HepG2 (cell line): Measurements from ENCODE around the gene RTBDN. TPM values are rescaled to one million over a fixed set of nuclear protein-coding genes. Genes with fewer than 3 reads are reported as not detected.
A peak's percentile ranks its signal among the peaks of the same experiment; 100 is the strongest.

Source experiments
- ARID5B ChIP-seq: IDR thresholded peaks from 2 replicates; pipeline ENCODE4 v1.4.0; 2020; ENCODE audit warnings: mild to moderate bottlenecking, missing genetic modification reagents
- ATF7 ChIP-seq, 2 experiments: fragments of 450-650 bp in 1 of 2; sonication (generic) in 1 of 2; formaldehyde crosslinking in 1 of 2; IDR thresholded peaks; 2 replicates each; pipeline versions ENCODE4 v1.4.0 to v1.6.1; 2016 to 2020; ENCODE audit warnings: antibody characterized with exemption in 1 of 2, mild to moderate bottlenecking in 1 of 2, missing genetic modification reagents in 1 of 2
- DMAP1 ChIP-seq: IDR thresholded peaks from 2 replicates; pipeline ENCODE4 v1.6.1; 2016
- ERF ChIP-seq: IDR thresholded peaks from 2 replicates; pipeline ENCODE4 v1.6.1; 2018; ENCODE audit warnings: missing biosample characterization, missing genetic modification reagents
- FLYWCH1 ChIP-seq: sonication (generic); formaldehyde crosslinking; IDR thresholded peaks from 2 replicates; pipeline ENCODE4 v1.8.1; 2023; ENCODE audit warnings: mild to moderate bottlenecking, missing genetic modification reagents
- GMEB1 ChIP-seq: sonication (generic); formaldehyde crosslinking; IDR thresholded peaks from 2 replicates; pipeline ENCODE4 v1.5.1; 2020; ENCODE audit warnings: missing genetic modification reagents, mild to moderate bottlenecking, borderline replicate concordance
- HMGXB3 ChIP-seq: sonication (generic); formaldehyde crosslinking; IDR thresholded peaks from 2 replicates; pipeline ENCODE4 v1.4.0; 2020; ENCODE audit warnings: missing genetic modification reagents, borderline replicate concordance
- IRF9 ChIP-seq: sonication (generic); formaldehyde crosslinking; IDR thresholded peaks from 2 replicates; pipeline ENCODE4 v1.8.0; 2022; ENCODE audit warnings: missing genetic modification reagents, mild to moderate bottlenecking, borderline replicate concordance
- MEIS2 ChIP-seq: sonication (generic); formaldehyde crosslinking; IDR thresholded peaks from 2 replicates; pipeline ENCODE4 v1.9.0; 2021; ENCODE audit warnings: mild to moderate bottlenecking, missing genetic modification reagents
- NR2F6 ChIP-seq, 2 experiments: IDR thresholded peaks; 2 replicates each; pipeline ENCODE4 v1.6.1; 2016; ENCODE audit warnings: antibody characterized with exemption in 1 of 2, mild to moderate bottlenecking in 1 of 2
- PAX8 ChIP-seq: sonication (generic); formaldehyde crosslinking; IDR thresholded peaks from 2 replicates; pipeline ENCODE4 v1.8.0; 2022; ENCODE audit warnings: mild to moderate bottlenecking, missing genetic modification reagents, borderline replicate concordance
- RARG ChIP-seq: sonication (generic); formaldehyde crosslinking; IDR thresholded peaks from 2 replicates; pipeline ENCODE4 v1.4.0; 2020; ENCODE audit warnings: low read depth, mild to moderate bottlenecking, missing genetic modification reagents
- RFXANK ChIP-seq: IDR thresholded peaks from 2 replicates; pipeline ENCODE4 v1.6.1; 2016
- SPEN ChIP-seq: sonication (generic); formaldehyde crosslinking; IDR thresholded peaks from 2 replicates; pipeline ENCODE4 v1.5.1; 2020; ENCODE audit warnings: low read depth, mild to moderate bottlenecking, missing genetic modification reagents
- TAF1 ChIP-seq: sonication (generic); formaldehyde crosslinking; IDR thresholded peaks from 2 replicates; pipeline ENCODE4 v1.4.0; 2020; ENCODE audit warnings: missing genetic modification reagents
- TEAD3 ChIP-seq: optimal IDR thresholded peaks from 2 replicates; pipeline ENCODE3; 2016; ENCODE audit warnings: borderline replicate concordance
- ZNF577 ChIP-seq: sonication (generic); formaldehyde crosslinking; IDR thresholded peaks from 2 replicates; pipeline ENCODE4 v1.4.0; 2020; ENCODE audit warnings: mild to moderate bottlenecking, low read depth, missing genetic modification reagents, borderline replicate concordance
- polyA plus RNA-seq, 8 experiments: library from polyadenylated mRNA; depleted of rRNA in 3 of 8; stranded (reverse) in 7 of 8; unstranded in 1 of 8; fragments of >200 nt; fragmentation: Illumina TruSeq in 4 of 8; extraction: Trizol in 4 of 8; gene quantifications; 2 replicates each; pipeline versions ENCODE4 v1.2.1 to v1.2.3, GENCODE V29; 2011 to 2016; ENCODE audit warnings: low read depth in 4 of 8, missing spikeins in 1 of 8, mixed read lengths in 1 of 8; ENCODE audit not compliant: insufficient read depth in 1 of 8
- total RNA-seq, 5 experiments: library from RNA; depleted of rRNA; stranded (reverse); fragments of >200 nt; fragmentation: Illumina TruSeq; extraction: Trizol; gene quantifications; 2 replicates each; pipeline ENCODE4 v1.2.3, GENCODE V29; 2016; ENCODE audit warnings: low read depth in 1 of 5

The RTBDN gene
- total and polyA plus RNA-seq, 2 of the 13 experiments (the other 11 are each of a cell fraction or from before 2014, with no cell fraction given), result 0.27 to 0.48 TPM

GRCh38 chr19:12793290-12794195 lies 40.8 kb downstream of the RTBDN start (continued):
- TF ChIP-seq HMGXB3 (CRISPR knock-in tag) (no peak; the same call in 1 of the 2 replicates), MEIS2 (CRISPR knock-in tag) (no peak; the same call in 1 of the 2 replicates), TEAD3 (CRISPR knock-in tag) (peak; percentile 55), ZNF577 (CRISPR knock-in tag) (no peak), SPEN (CRISPR knock-in tag) (peak; percentile 59; the same call in 1 of the 2 replicates), FLYWCH1 (CRISPR knock-in tag) (no peak), RARG (no peak), ARID5B (CRISPR knock-in tag) (peak; percentile 61), RFXANK (CRISPR knock-in tag) (peak; percentile 93), NR2F6 (IDR thresholded peaks at IDR 0.05) (no peak), NR2F6 (CRISPR knock-in tag; IDR thresholded peaks at IDR 0.05) (peak; percentile 21; the same call in 1 of the 2 replicates), DMAP1 (CRISPR knock-in tag) (peak; percentile 45; the same call in 1 of the 2 replicates), ERF (CRISPR knock-in tag) (peak; percentile 68), IRF9 (CRISPR knock-in tag) (no peak), PAX8 (CRISPR knock-in tag) (no peak; the same call in 1 of the 2 replicates), ATF7 (IDR thresholded peaks at IDR 0.05) (no peak), ATF7 (CRISPR knock-in tag; IDR thresholded peaks at IDR 0.05) (peak; percentile 41; the same call in 1 of the 2 replicates), TAF1 (peak; percentile 71; the same call in 1 of the 2 replicates), GMEB1 (CRISPR knock-in tag) (peak; percentile 57; the same call in 1 of the 2 replicates)
